Measurements from ENCODE around the gene GATB. TPM values are rescaled to one million over a fixed set of nuclear protein-coding genes. Genes with fewer than 3 reads are reported as not detected.

Gene GATB
- total and polyA plus RNA-seq, 2 donors (not counting 1 experiment from before 2014, with no cell fraction given): 11.6 to 19.2 TPM

DNA sequence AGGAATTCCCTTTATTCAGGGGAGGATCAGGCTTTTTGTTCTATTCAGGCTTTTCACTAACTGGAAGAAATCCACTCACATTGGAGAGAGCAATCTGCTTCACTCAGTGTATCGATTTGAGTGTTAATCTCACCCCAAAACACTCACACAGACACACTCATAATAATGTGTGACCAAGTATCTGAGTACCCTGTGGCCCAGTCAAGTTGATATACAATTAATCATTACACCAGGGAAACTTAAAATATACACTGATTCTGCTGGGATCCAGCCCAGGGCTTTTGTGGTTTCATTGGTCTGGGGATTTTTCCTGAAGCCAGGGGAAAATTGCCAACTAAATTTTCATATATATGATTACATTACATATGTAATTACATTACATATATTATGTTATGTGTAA, 44.0 kb upstream of the GATB start:
- 50% methylated on average over 1 of the region's 1 CpG for WGBS (ENCODE audit: insufficient coverage)
- no peaks in the 10 kb centered on the region for H3K9me3 Mint-ChIP-seq (ENCODE audit: insufficient read depth)
- no peaks in the 10 kb centered on the region for H4K20me1 ChIP-seq (ENCODE audit: control insufficient read depth, insufficient read depth, low read length, poor library complexity, severe bottlenecking)
- H3K27me3 ChIP-seq (replicated peaks in 1 of 4; ENCODE audit: control extremely low read depth in 1 of 4, control insufficient read depth in 3 of 4, insufficient read depth in 4 of 4, low read length in 3 of 4): peaks cover 0 to 4% (median 0%) of the 10 kb centered on the region in 4 experiments
- no peaks in the 10 kb centered on the region for H3K4me1 ChIP-seq (ENCODE audit: control insufficient read depth in 2 of 2, insufficient read depth in 2 of 2, low read length in 2 of 2)
- H3K4me3 ChIP-seq (ENCODE audit: control extremely low read depth in 1 of 5, extremely low read depth in 1 of 5, insufficient read depth in 1 of 5, low read depth in 2 of 5, low read length in 4 of 5): no peak overlapping the region
- TF ChIP-seq, protein P1, sequence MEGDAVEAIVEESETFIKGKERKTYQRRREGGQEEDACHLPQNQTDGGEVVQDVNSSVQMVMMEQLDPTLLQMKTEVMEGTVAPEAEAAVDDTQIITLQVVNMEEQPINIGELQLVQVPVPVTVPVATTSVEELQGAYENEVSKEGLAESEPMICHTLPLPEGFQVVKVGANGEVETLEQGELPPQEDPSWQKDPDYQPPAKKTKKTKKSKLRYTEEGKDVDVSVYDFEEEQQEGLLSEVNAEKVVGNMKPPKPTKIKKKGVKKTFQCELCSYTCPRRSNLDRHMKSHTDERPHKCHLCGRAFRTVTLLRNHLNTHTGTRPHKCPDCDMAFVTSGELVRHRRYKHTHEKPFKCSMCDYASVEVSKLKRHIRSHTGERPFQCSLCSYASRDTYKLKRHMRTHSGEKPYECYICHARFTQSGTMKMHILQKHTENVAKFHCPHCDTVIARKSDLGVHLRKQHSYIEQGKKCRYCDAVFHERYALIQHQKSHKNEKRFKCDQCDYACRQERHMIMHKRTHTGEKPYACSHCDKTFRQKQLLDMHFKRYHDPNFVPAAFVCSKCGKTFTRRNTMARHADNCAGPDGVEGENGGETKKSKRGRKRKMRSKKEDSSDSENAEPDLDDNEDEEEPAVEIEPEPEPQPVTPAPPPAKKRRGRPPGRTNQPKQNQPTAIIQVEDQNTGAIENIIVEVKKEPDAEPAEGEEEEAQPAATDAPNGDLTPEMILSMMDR (IDR thresholded peaks at IDR 0.05): no peak
- TF ChIP-seq EZH2 (IDR thresholded peaks at IDR 0.05; ENCODE audit: borderline replicate concordance, insufficient read depth, low read depth, low read length, poor library complexity, severe bottlenecking): no peak
- no peaks in the 10 kb centered on the region for H3K27me3 Mint-ChIP-seq
- ChIA-PET POLR2A (no interaction called here), CTCF (no interaction called here)
- H3K9me3 ChIP-seq (ENCODE audit: control extremely low read depth in 1 of 3, control insufficient read depth in 2 of 3, insufficient read depth in 1 of 3, low read length in 2 of 3): no peaks in the 10 kb centered on the region
- H3K79me2 ChIP-seq (ENCODE audit: control insufficient read depth, insufficient read depth, low read length): no peaks in the 10 kb centered on the region
- H2AFZ ChIP-seq (ENCODE audit: insufficient read depth, low read depth, low read length, poor library complexity, severe bottlenecking): no peak overlapping the region
- no peaks in the 10 kb centered on the region for H3K4me1 Mint-ChIP-seq
- H3K9ac ChIP-seq (ENCODE audit: low read length): no peak overlapping the region
- DNase-seq (no peak), ATAC-seq (ENCODE audit: low read depth) (no peak)
- H3K36me3 ChIP-seq (replicated peaks in 1 of 2; ENCODE audit: control extremely low read depth in 1 of 2, control insufficient read depth in 1 of 2, extremely low read depth in 1 of 2, insufficient read depth in 2 of 2, low read length in 1 of 2): no peaks in the 10 kb centered on the region
- H3K27ac ChIP-seq (ENCODE audit: low read length in 2 of 2): no peak overlapping the region
- no peak overlapping the region for H3K4me3 Mint-ChIP-seq
- H3K27ac Mint-ChIP-seq: no peak overlapping the region
- no peak overlapping the region for H3K4me2 ChIP-seq (replicated peaks; ENCODE audit: low read depth, low read length, poor library complexity, severe bottlenecking)
- intact Hi-C loops (cut with micrococcal nuclease): no loop called here

DNA sequence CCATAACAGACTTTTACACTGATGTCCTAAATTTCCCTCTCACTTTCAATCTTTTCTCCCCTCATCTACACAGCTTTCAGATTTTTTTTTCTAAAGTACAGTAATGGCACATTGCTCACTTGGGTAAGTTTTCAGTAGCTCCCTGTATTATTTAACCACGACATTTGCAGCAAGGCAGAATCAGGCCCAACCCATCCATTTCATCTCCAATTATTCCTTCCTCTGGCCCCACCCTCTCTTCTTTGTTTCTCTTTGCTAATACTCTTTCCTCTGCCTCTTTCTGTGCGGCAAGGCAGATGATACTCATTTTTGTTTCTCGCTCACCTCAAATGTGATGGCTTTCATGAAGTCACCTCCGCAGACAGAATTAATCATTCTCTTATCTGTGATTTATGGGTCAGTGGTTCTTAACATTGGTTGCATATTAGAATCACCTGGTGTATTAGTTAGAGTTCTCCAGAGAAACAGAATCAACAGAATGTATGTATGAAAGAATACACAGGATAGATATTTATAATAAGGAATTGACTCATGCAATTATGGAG, 43.4 kb upstream of the GATB start:
- WGBS (ENCODE audit: insufficient coverage): no CpG with 5 or more reads among the region's 4 CpGs
- TF ChIP-seq EZH2 (IDR thresholded peaks at IDR 0.05; ENCODE audit: borderline replicate concordance, insufficient read depth, low read depth, low read length, poor library complexity, severe bottlenecking): no peak
- TF ChIP-seq, protein P1 (IDR thresholded peaks at IDR 0.05): no peak
- CTCF ChIA-PET: no interaction called here

More for the DNA sequence above, 43.4 kb upstream of the GATB start:
- POLR2A ChIA-PET: no interaction called here
- no peaks in the 10 kb centered on the region for H3K79me2 ChIP-seq (ENCODE audit: control insufficient read depth, insufficient read depth, low read length)
- H3K4me3 Mint-ChIP-seq: no peak overlapping the region
- no peak overlapping the region for H3K4me2 ChIP-seq (replicated peaks; ENCODE audit: low read depth, low read length, poor library complexity, severe bottlenecking)
- no peak overlapping the region for H3K4me3 ChIP-seq (ENCODE audit: control extremely low read depth in 1 of 5, extremely low read depth in 1 of 5, insufficient read depth in 1 of 5, low read depth in 2 of 5, low read length in 4 of 5)
- no peak overlapping the region for H3K27ac Mint-ChIP-seq
- H3K9ac ChIP-seq (ENCODE audit: low read length): no peak overlapping the region
- H3K4me1 ChIP-seq (ENCODE audit: control insufficient read depth in 2 of 2, insufficient read depth in 2 of 2, low read length in 2 of 2): no peaks in the 10 kb centered on the region
- no peaks in the 10 kb centered on the region for H3K4me1 Mint-ChIP-seq
- H3K9me3 Mint-ChIP-seq (ENCODE audit: insufficient read depth): no peaks in the 10 kb centered on the region
- H3K27me3 Mint-ChIP-seq: no peaks in the 10 kb centered on the region
- no peak overlapping the region for H3K27ac ChIP-seq (ENCODE audit: low read length in 2 of 2)
- no peaks in the 10 kb centered on the region for H3K9me3 ChIP-seq (ENCODE audit: control extremely low read depth in 1 of 3, control insufficient read depth in 2 of 3, insufficient read depth in 1 of 3, low read length in 2 of 3)
- no peak overlapping the region for H2AFZ ChIP-seq (ENCODE audit: insufficient read depth, low read depth, low read length, poor library complexity, severe bottlenecking)
- H4K20me1 ChIP-seq (ENCODE audit: control insufficient read depth, insufficient read depth, low read length, poor library complexity, severe bottlenecking): no peaks in the 10 kb centered on the region
- no peaks in the 10 kb centered on the region for H3K36me3 ChIP-seq (replicated peaks in 1 of 2; ENCODE audit: control extremely low read depth in 1 of 2, control insufficient read depth in 1 of 2, extremely low read depth in 1 of 2, insufficient read depth in 2 of 2, low read length in 1 of 2)
- DNase-seq (no peak), ATAC-seq (ENCODE audit: low read depth) (no peak)
- intact Hi-C loops (cut with micrococcal nuclease): no loop called here
- peaks cover 0 to 4% (median 0%) of the 10 kb centered on the region in 4 experiments for H3K27me3 ChIP-seq (replicated peaks in 1 of 4; ENCODE audit: control extremely low read depth in 1 of 4, control insufficient read depth in 3 of 4, insufficient read depth in 4 of 4, low read length in 3 of 4)
